ENCODE data around the gene ARHGEF26. TPM values are rescaled to one million over a fixed set of nuclear protein-coding genes. Genes with fewer than 3 reads are reported as not detected.

ARHGEF26 gene
- total RNA-seq, 1 experiment from 2014 or later = 13.7 TPM

DNA sequence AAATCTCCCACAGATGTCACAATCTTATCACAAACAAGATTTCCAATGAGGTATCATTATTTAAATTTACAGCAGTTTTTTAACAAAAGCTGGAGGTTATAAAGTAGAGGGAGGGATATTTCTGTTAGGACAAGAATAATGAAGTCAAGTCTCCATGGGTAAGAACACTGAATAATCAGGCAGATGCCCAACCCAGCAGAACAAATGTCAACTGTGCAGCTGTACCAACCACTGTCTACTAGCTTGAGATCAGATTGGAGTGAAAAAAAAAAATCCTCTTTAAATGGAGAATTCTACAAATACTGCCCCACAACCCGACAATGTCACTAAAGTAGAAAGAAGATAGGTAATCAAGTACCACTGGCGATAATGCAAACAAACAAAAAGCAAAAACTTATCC is 172.8 kb downstream of the ARHGEF26 start:
- H4K5ac ChIP-seq (ENCODE audit: insufficient read length, low read depth, low read length) = no peak overlapping the region
- H3K18ac ChIP-seq (ENCODE audit: insufficient read length, low read depth, low read length) = no peak overlapping the region

More for the DNA sequence above, 172.8 kb downstream of the ARHGEF26 start:
- Histone ChIP-seq H2BK5ac (ENCODE audit: insufficient read length, low read length) (no peak overlapping the region), H3K23me2 (ENCODE audit: insufficient read length, low read depth, low read length, poor library complexity, severe bottlenecking) (no peaks in the 10 kb centered on the region), H3K27me3 (ENCODE audit: insufficient read depth, low read length) (no peaks in the 10 kb centered on the region), H2BK15ac (ENCODE audit: low read depth, low read length) (no peak overlapping the region), H3K4ac (ENCODE audit: low read depth, low read length) (no peak overlapping the region), H3K9me3 (ENCODE audit: control insufficient read depth, low read depth, low read length) (no peaks in the 10 kb centered on the region), H3K56ac (ENCODE audit: insufficient read length, low read depth, low read length) (no peak overlapping the region), H3K9ac (ENCODE audit: extremely low read depth, insufficient read length, low read length) (no peak overlapping the region), H2AK5ac (ENCODE audit: insufficient read length, low read length) (no peak overlapping the region), H3K27ac (ENCODE audit: insufficient read length, low read depth, low read length) (no peak overlapping the region), H3K79me1 (ENCODE audit: insufficient read depth, low read depth, low read length, poor library complexity, severe bottlenecking) (no peaks in the 10 kb centered on the region), H4K8ac (replicated peaks; ENCODE audit: insufficient read length, low read depth, low read length) (no peak overlapping the region), H3K79me2 (ENCODE audit: insufficient read depth, low read length) (no peaks in the 10 kb centered on the region), H3K14ac (ENCODE audit: insufficient read depth, low read length) (no peak overlapping the region), H3T11ph (ENCODE audit: low read length) (no peak overlapping the region), H3K4me1 (ENCODE audit: insufficient read depth, low read length) (no peaks in the 10 kb centered on the region), H2BK20ac (ENCODE audit: low read depth, low read length, poor library complexity, severe bottlenecking) (no peak overlapping the region), H3K4me2 (ENCODE audit: insufficient read depth, insufficient read length, low read length) (no peak overlapping the region), H4K20me1 (ENCODE audit: control insufficient read depth, insufficient read depth, insufficient read length) (no peaks in the 10 kb centered on the region), H4K91ac (ENCODE audit: insufficient read length, low read depth, low read length) (no peak overlapping the region), H2BK12ac (ENCODE audit: insufficient read length, low read depth, low read length) (no peak overlapping the region), H2BK120ac (ENCODE audit: low read depth, low read length, poor library complexity, severe bottlenecking) (no peak overlapping the region), H2AFZ (ENCODE audit: low read length) (no peak overlapping the region), H3K23ac (ENCODE audit: insufficient read length, low read depth, low read length) (no peak overlapping the region)
- H3K27me3 Mint-ChIP-seq (ENCODE audit: low read depth) = no peaks in the 10 kb centered on the region
- no CpG with 5 or more reads among the region's 2 CpGs for WGBS (ENCODE audit: extremely low coverage, insufficient read length, low lambda C conversion rate)
- H3K36me3 Mint-ChIP-seq (ENCODE audit: insufficient read depth in 1 of 3, low read depth in 3 of 3) = peaks cover 31 to 75% (median 62%) of the 10 kb centered on the region in 3 experiments; a peak in 6 of 7 replicates
- no peak overlapping the region for H3K4me3 Mint-ChIP-seq
- no peaks in the 10 kb centered on the region for H3K9me3 Mint-ChIP-seq
- TF ChIP-seq CTCF (conservative IDR thresholded peaks at IDR 0.05) = no peak
- DNase-seq = no peak
- H3K27ac Mint-ChIP-seq = no peak overlapping the region
- no peaks in the 10 kb centered on the region for H3K4me1 Mint-ChIP-seq

Data from H9 (cell line).